Astrocyte (in vitro differentiated cells and primary cell): ENCODE results near the gene ZCCHC3. TPM values are rescaled to one million over a fixed set of nuclear protein-coding genes. Genes with fewer than 3 reads are reported as not detected.

Source experiments
- DNase-seq: peaks from one replicate; pipeline ENCODE4 v3.0.0-alpha.2; 2010; ENCODE audit warnings: low read depth
- FAIRE-seq: peaks from 2 replicates; lab custom pipeline; 2011; peaks lifted over from hg19 to GRCh38; lab: Jason Lieb, UNC
- H2AFZ ChIP-seq: 2 replicates; pipeline ENCODE4 v1.6.0; 2012; ENCODE audit warnings: low read depth, low read length, inconsistent platforms
- H3K27ac ChIP-seq: 2 replicates; pipeline ENCODE4 v1.5.1; 2011; ENCODE audit warnings: low read depth, low read length, inconsistent platforms
- H3K27me3 ChIP-seq: 2 replicates; pipeline ENCODE4 v1.6.0; 2011; ENCODE audit warnings: low read length, inconsistent platforms; ENCODE audit not compliant: insufficient read depth
- H3K36me3 ChIP-seq: 2 replicates; pipeline ENCODE4 v1.5.1; 2011; ENCODE audit warnings: low read length, inconsistent platforms; ENCODE audit not compliant: insufficient read depth
- H3K4me1 ChIP-seq: 2 replicates; pipeline ENCODE4 v1.5.1; 2011; ENCODE audit warnings: low read length, inconsistent platforms; ENCODE audit not compliant: insufficient read depth
- H3K4me2 ChIP-seq: 2 replicates; pipeline ENCODE4 v1.6.0; 2012; ENCODE audit warnings: low read length, inconsistent platforms
- H3K4me3 ChIP-seq: 2 replicates; pipeline ENCODE4 v1.5.1; 2011; ENCODE audit warnings: low read depth, mild to moderate bottlenecking, low read length, inconsistent platforms; ENCODE audit not compliant: insufficient read depth
- H3K79me2 ChIP-seq: 2 replicates; pipeline ENCODE4 v1.6.0; 2012; ENCODE audit warnings: mild to moderate bottlenecking, low read length, inconsistent platforms; ENCODE audit not compliant: insufficient read depth
- H3K9ac ChIP-seq: 2 replicates; pipeline ENCODE4 v1.6.0; 2012; ENCODE audit warnings: mild to moderate bottlenecking, low read length, inconsistent platforms
- H3K9me3 ChIP-seq: 2 replicates; pipeline ENCODE4 v1.5.1; 2012; ENCODE audit warnings: low read depth, mild to moderate bottlenecking, low read length, inconsistent platforms; ENCODE audit not compliant: insufficient read depth
- H4K20me1 ChIP-seq: 2 replicates; pipeline ENCODE4 v1.6.0; 2012; ENCODE audit warnings: low read length, inconsistent platforms; ENCODE audit not compliant: insufficient read depth
- H3K27ac Mint-ChIP-seq: one replicate; pipeline ENCODE4 v1.8.0; 2021; ENCODE audit warnings: mild to moderate bottlenecking, mixed read lengths; ENCODE audit not compliant: unreplicated experiment
- H3K27me3 Mint-ChIP-seq: one replicate; pipeline ENCODE4 v1.8.0; 2021; ENCODE audit warnings: low read depth, mixed read lengths; ENCODE audit not compliant: unreplicated experiment
- H3K36me3 Mint-ChIP-seq: one replicate; pipeline ENCODE4 v1.8.0; 2021; ENCODE audit warnings: low read depth, mixed read lengths; ENCODE audit not compliant: unreplicated experiment
- H3K4me1 Mint-ChIP-seq: one replicate; pipeline ENCODE4 v1.8.0; 2021; ENCODE audit warnings: low read depth, mixed read lengths; ENCODE audit not compliant: unreplicated experiment
- H3K4me3 Mint-ChIP-seq: one replicate; pipeline ENCODE4 v1.8.0; 2021; ENCODE audit warnings: mild to moderate bottlenecking, moderate library complexity, mixed read lengths; ENCODE audit not compliant: unreplicated experiment
- H3K9me3 Mint-ChIP-seq: one replicate; pipeline ENCODE4 v1.8.0; 2021; ENCODE audit warnings: mild to moderate bottlenecking, mixed read lengths; ENCODE audit not compliant: unreplicated experiment
- CTCF ChIP-seq: IDR thresholded peaks from 2 replicates; pipeline ENCODE4 v1.5.1; 2011; ENCODE audit warnings: low read depth, mild to moderate bottlenecking, inconsistent platforms, low read length, moderate library complexity; ENCODE audit not compliant: insufficient read depth
- EZH2 ChIP-seq: IDR thresholded peaks from 2 replicates; pipeline ENCODE4 v1.6.1; 2012; ENCODE audit warnings: mild to moderate bottlenecking, low read length, inconsistent platforms; ENCODE audit not compliant: insufficient read depth
- total RNA-seq: library from RNA; stranded (reverse); gene quantifications from 2 replicates; pipeline ENCODE4 v1.2.1, GENCODE V29; 2021

The ZCCHC3 gene
- total RNA-seq, 1 donor from 2014 or later, result 18.6 TPM

- Histone ChIP-seq H3K36me3 (no peaks in the 10 kb centered on the region), H3K27me3 (no peaks in the 10 kb centered on the region), H3K4me2 (peak overlapping the region; percentile 99), H3K4me1 (peaks cover 30% of the 10 kb centered on the region), H3K9ac (peak overlapping the region; percentile 75), H3K4me3 (peak overlapping the region; percentile 76), H2AFZ (peak overlapping the region; percentile 87), H3K79me2 (peaks cover 18% of the 10 kb centered on the region), H3K9me3 (no peaks in the 10 kb centered on the region), H3K27ac (peak overlapping the region; percentile 60), H4K20me1 (peaks cover 20% of the 10 kb centered on the region)
- H3K4me3 Mint-ChIP-seq, result peak overlapping the region; percentile 90
- peaks cover 8% of the 10 kb centered on the region for H3K36me3 Mint-ChIP-seq
- peak overlapping the region; percentile 87 for H3K27ac Mint-ChIP-seq
- DNase-seq, result peak; percentile 56
- TF ChIP-seq CTCF (peak; percentile 3), EZH2 (no peak)
- peaks cover 3% of the 10 kb centered on the region for H3K9me3 Mint-ChIP-seq
- no peak for FAIRE-seq
- peaks cover 14% of the 10 kb centered on the region for H3K4me1 Mint-ChIP-seq
- H3K27me3 Mint-ChIP-seq, result peaks cover 3% of the 10 kb centered on the region
Measured at GRCh38 chr20:324177-325044, 27.0 kb downstream of the ZCCHC3 start.

GRCh38 chr20:325045-325888, 27.9 kb downstream of the ZCCHC3 start, which contains the start of gene SOX12:
SOX12 (plus strand) TSS chr20:325552; CDS start chr20:325925, 373 bp downstream.
- no peak for FAIRE-seq
- peaks cover 19% of the 10 kb centered on the region for H3K4me1 Mint-ChIP-seq
- peak within 1 kb of the TSS; percentile 87 for H2AFZ ChIP-seq

More at GRCh38 chr20:325045-325888, 27.9 kb downstream of the ZCCHC3 start, which contains the start of gene SOX12:
- TF ChIP-seq CTCF, result no peak
- TF ChIP-seq EZH2, result no peak
- peak within 1 kb of the TSS; percentile 87 for H3K27ac Mint-ChIP-seq
- H3K9me3 Mint-ChIP-seq, result peaks cover 3% of the 10 kb centered on the region
- peaks cover 25% of the 10 kb centered on the region for H3K79me2 ChIP-seq
- H4K20me1 ChIP-seq, result peaks cover 29% of the 10 kb centered on the region
- peaks cover 3% of the 10 kb centered on the region for H3K27me3 Mint-ChIP-seq
- H3K36me3 Mint-ChIP-seq, result peaks cover 7% of the 10 kb centered on the region
- peak; percentile 75 for DNase-seq
- no peaks in the 10 kb centered on the region for H3K27me3 ChIP-seq
- no peaks in the 10 kb centered on the region for H3K9me3 ChIP-seq
- H3K4me3 ChIP-seq, result peak within 1 kb of the TSS; percentile 76
- peaks cover 39% of the 10 kb centered on the region for H3K4me1 ChIP-seq
- peak within 1 kb of the TSS; percentile 75 for H3K9ac ChIP-seq
- no peaks in the 10 kb centered on the region for H3K36me3 ChIP-seq
- peak within 1 kb of the TSS; percentile 99 for H3K4me2 ChIP-seq
- H3K4me3 Mint-ChIP-seq, result peak within 1 kb of the TSS; percentile 90
- peak within 1 kb of the TSS; percentile 71 for H3K27ac ChIP-seq
